Measurements from ENCODE around the gene HOXB6.

Gene HOXB6

GRCh38 chr17:48552466-48553189 is 52.2 kb downstream of the HOXB6 start:
- no peaks in the 10 kb centered on the region for H3K9me2 ChIP-seq (replicated peaks; ENCODE audit: low read depth, low read length)
- peaks cover 81% of the 10 kb centered on the region for H4K20me1 ChIP-seq (ENCODE audit: insufficient read depth, low read length, poor library complexity, severe bottlenecking)
- no peak overlapping the region for H3K4me2 ChIP-seq (ENCODE audit: low read depth, low read length, poor library complexity, severe bottlenecking)
- H2AFZ ChIP-seq (ENCODE audit: low read length) = no peak overlapping the region
- no peak for TF ChIP-seq EZH2phosphoT487 (IDR thresholded peaks at IDR 0.05; ENCODE audit: borderline replicate concordance)
- TF ChIP-seq, protein P1, sequence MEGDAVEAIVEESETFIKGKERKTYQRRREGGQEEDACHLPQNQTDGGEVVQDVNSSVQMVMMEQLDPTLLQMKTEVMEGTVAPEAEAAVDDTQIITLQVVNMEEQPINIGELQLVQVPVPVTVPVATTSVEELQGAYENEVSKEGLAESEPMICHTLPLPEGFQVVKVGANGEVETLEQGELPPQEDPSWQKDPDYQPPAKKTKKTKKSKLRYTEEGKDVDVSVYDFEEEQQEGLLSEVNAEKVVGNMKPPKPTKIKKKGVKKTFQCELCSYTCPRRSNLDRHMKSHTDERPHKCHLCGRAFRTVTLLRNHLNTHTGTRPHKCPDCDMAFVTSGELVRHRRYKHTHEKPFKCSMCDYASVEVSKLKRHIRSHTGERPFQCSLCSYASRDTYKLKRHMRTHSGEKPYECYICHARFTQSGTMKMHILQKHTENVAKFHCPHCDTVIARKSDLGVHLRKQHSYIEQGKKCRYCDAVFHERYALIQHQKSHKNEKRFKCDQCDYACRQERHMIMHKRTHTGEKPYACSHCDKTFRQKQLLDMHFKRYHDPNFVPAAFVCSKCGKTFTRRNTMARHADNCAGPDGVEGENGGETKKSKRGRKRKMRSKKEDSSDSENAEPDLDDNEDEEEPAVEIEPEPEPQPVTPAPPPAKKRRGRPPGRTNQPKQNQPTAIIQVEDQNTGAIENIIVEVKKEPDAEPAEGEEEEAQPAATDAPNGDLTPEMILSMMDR (conservative IDR thresholded peaks at IDR 0.05; ENCODE audit: low read length) = no peak
- H3K27me3 ChIP-seq (ENCODE audit: insufficient read depth, low read length, poor library complexity, severe bottlenecking) = no peaks in the 10 kb centered on the region
- no peak overlapping the region for H3K4me3 ChIP-seq (ENCODE audit: low read length, poor library complexity, severe bottlenecking)
- H3K9ac ChIP-seq (ENCODE audit: low read depth, low read length, poor library complexity, severe bottlenecking) = no peak overlapping the region
- peaks cover 86% of the 10 kb centered on the region for H3K36me3 ChIP-seq (ENCODE audit: insufficient read depth, low read length)
- H3K4me1 ChIP-seq (ENCODE audit: insufficient read depth, low read length, poor library complexity, severe bottlenecking) = peaks cover 35% of the 10 kb centered on the region
- H3K79me2 ChIP-seq (ENCODE audit: insufficient read depth, low read length) = peaks cover 99% of the 10 kb centered on the region
- H3K9me3 ChIP-seq (ENCODE audit: insufficient read depth, low read depth, low read length) = no peaks in the 10 kb centered on the region
- H3F3A ChIP-seq (ENCODE audit: low read depth) = peaks cover 18% of the 10 kb centered on the region; the same call in 1 of the 2 replicates

GRCh38 chr17:48551596-48552465 is 53.0 kb downstream of the HOXB6 start:
- H4K20me1 ChIP-seq (ENCODE audit: insufficient read depth, low read length, poor library complexity, severe bottlenecking) = peaks cover 73% of the 10 kb centered on the region
- no peaks in the 10 kb centered on the region for H3K9me3 ChIP-seq (ENCODE audit: insufficient read depth, low read depth, low read length)
- H3K79me2 ChIP-seq (ENCODE audit: insufficient read depth, low read length) = peaks cover 95% of the 10 kb centered on the region
- no peak overlapping the region for H2AFZ ChIP-seq (ENCODE audit: low read length)
- H3K4me2 ChIP-seq (ENCODE audit: low read depth, low read length, poor library complexity, severe bottlenecking) = no peak overlapping the region
- H3K4me1 ChIP-seq (ENCODE audit: insufficient read depth, low read length, poor library complexity, severe bottlenecking) = peaks cover 33% of the 10 kb centered on the region
- no peak for TF ChIP-seq EZH2phosphoT487 (IDR thresholded peaks at IDR 0.05; ENCODE audit: borderline replicate concordance)
- TF ChIP-seq, protein P1 (conservative IDR thresholded peaks at IDR 0.05; ENCODE audit: low read length) = no peak
- no peak overlapping the region for H3K4me3 ChIP-seq (ENCODE audit: low read length, poor library complexity, severe bottlenecking)
- H3F3A ChIP-seq (ENCODE audit: low read depth) = peaks cover 24% of the 10 kb centered on the region
- no peaks in the 10 kb centered on the region for H3K27me3 ChIP-seq (ENCODE audit: insufficient read depth, low read length, poor library complexity, severe bottlenecking)
- peaks cover 80% of the 10 kb centered on the region for H3K36me3 ChIP-seq (ENCODE audit: insufficient read depth, low read length)
- no peaks in the 10 kb centered on the region for H3K9me2 ChIP-seq (replicated peaks; ENCODE audit: low read depth, low read length)
- no peak overlapping the region for H3K9ac ChIP-seq (ENCODE audit: low read depth, low read length, poor library complexity, severe bottlenecking)

- Histone ChIP-seq H2AFZ (ENCODE audit: low read length) (no peak overlapping the region), H3K9me2 (replicated peaks; ENCODE audit: low read depth, low read length) (no peaks in the 10 kb centered on the region), H4K20me1 (ENCODE audit: insufficient read depth, low read length, poor library complexity, severe bottlenecking) (peaks cover 66% of the 10 kb centered on the region), H3K27me3 (ENCODE audit: insufficient read depth, low read length, poor library complexity, severe bottlenecking) (no peaks in the 10 kb centered on the region), H3K9me3 (ENCODE audit: insufficient read depth, low read depth, low read length) (no peaks in the 10 kb centered on the region), H3K79me2 (ENCODE audit: insufficient read depth, low read length) (peaks cover 95% of the 10 kb centered on the region), H3K4me3 (ENCODE audit: low read length, poor library complexity, severe bottlenecking) (no peak overlapping the region), H3K4me1 (ENCODE audit: insufficient read depth, low read length, poor library complexity, severe bottlenecking) (peaks cover 34% of the 10 kb centered on the region), H3K4me2 (ENCODE audit: low read depth, low read length, poor library complexity, severe bottlenecking) (no peak overlapping the region), H3K36me3 (ENCODE audit: insufficient read depth, low read length) (peaks cover 73% of the 10 kb centered on the region), H3K9ac (ENCODE audit: low read depth, low read length, poor library complexity, severe bottlenecking) (no peak overlapping the region), H3F3A (ENCODE audit: low read depth) (peaks cover 30% of the 10 kb centered on the region)
- no peak for TF ChIP-seq EZH2phosphoT487 (IDR thresholded peaks at IDR 0.05; ENCODE audit: borderline replicate concordance)
- TF ChIP-seq, protein P1 (conservative IDR thresholded peaks at IDR 0.05; ENCODE audit: low read length) = no peak
Observed at GRCh38 chr17:48551214-48551555, 53.6 kb downstream of the HOXB6 start.

Measured in Loucy (cell line).